Inferior parietal cortex (tissue), 1 donor: ENCODE measurements around the gene GPR180.

Experiments used
- DNase-seq: peaks from one replicate; pipeline ENCODE4 v3.0.0-alpha.2; 2016; ENCODE audit errors: extremely low spot score

The GPR180 gene

GRCh38 chr13:94646904-94647303 is 45.2 kb downstream of the GPR180 start:
- no peak for DNase-seq

GRCh38 chr13:94656176-94656575 is 54.5 kb downstream of the GPR180 start:
- DNase-seq: no peak

GRCh38 chr13:94656766-94657165 is 55.1 kb downstream of the GPR180 start:
- no peak for DNase-seq

GRCh38 chr13:94657167-94657566 is 55.5 kb downstream of the GPR180 start:
- no peak for DNase-seq

GRCh38 chr13:94658926-94659597 is 57.4 kb downstream of the GPR180 start:
- DNase-seq: no peak

GRCh38 chr13:94659598-94659946 is 57.9 kb downstream of the GPR180 start:
- DNase-seq: no peak

- DNase-seq: peak; percentile 53
Measured at GRCh38 chr13:94660695-94661326, 59.2 kb downstream of the GPR180 start.

GRCh38 chr13:94661406-94661805 is 59.7 kb downstream of the GPR180 start:
- no peak for DNase-seq

GRCh38 chr13:94662274-94662945 is 60.8 kb downstream of the GPR180 start:
- DNase-seq: peak; percentile 19

GRCh38 chr13:94664889-94665288 is 63.2 kb downstream of the GPR180 start:
- DNase-seq: no peak

- no peak for DNase-seq
Measured at GRCh38 chr13:94666065-94666464, 64.4 kb downstream of the GPR180 start.

GRCh38 chr13:94667190-94667589 is 65.5 kb downstream of the GPR180 start:
- no peak for DNase-seq

GRCh38 chr13:94672400-94672799 is 70.7 kb downstream of the GPR180 start:
- no peak for DNase-seq

GRCh38 chr13:94673851-94674250 is 72.2 kb downstream of the GPR180 start:
- DNase-seq: no peak

GRCh38 chr13:94674609-94675348 is 73.1 kb downstream of the GPR180 start:
- DNase-seq: peak; percentile 62

- DNase-seq: no peak
Measured at GRCh38 chr13:94677799-94678198, 76.1 kb downstream of the GPR180 start.

GRCh38 chr13:94678845-94679244 is 77.2 kb downstream of the GPR180 start:
- no peak for DNase-seq

GRCh38 chr13:94679614-94680013 is 78.0 kb downstream of the GPR180 start:
- no peak for DNase-seq

GRCh38 chr13:94682229-94682628 is 80.6 kb downstream of the GPR180 start:
- DNase-seq: no peak

- DNase-seq: no peak
Measured at GRCh38 chr13:94683409-94683808, 81.8 kb downstream of the GPR180 start.
